SK-N-SH (cell line): ENCODE results near the gene DCHS2. TPM values are rescaled to one million over a fixed set of nuclear protein-coding genes. Genes with fewer than 3 reads are reported as not detected.

ENCODE experiments used
- CTCF ChIA-PET: fragments of 300-600, 350-600 bp; formaldehyde crosslinking; extraction: SDS; loops from one replicate; lab custom pipeline; 2021; lab: Yijun Ruan, JAX
- POLR2A ChIA-PET: fragments of 350-600 bp; sonication (Branson Sonifier 250); formaldehyde crosslinking; extraction: SDS; loops from one replicate; lab custom pipeline; 2020; ENCODE audit warnings: antibody characterized with exemption, inconsistent platforms; lab: Yijun Ruan, JAX
- DNase-seq: peaks from one replicate; pipeline ENCODE4 v3.0.0; 2012
- H2AFZ ChIP-seq: fragments of 200-600 bp; sonication (generic); 2 replicates; pipeline ENCODE4 v1.8.1; 2016; ENCODE audit warnings: antibody characterized with exemption, mild to moderate bottlenecking, low read depth
- H3F3A ChIP-seq: fragments of 200-600 bp; sonication (generic); replicated peaks from 2 replicates; pipeline ENCODE3; 2016; ENCODE audit warnings: antibody characterized with exemption, mild to moderate bottlenecking; ENCODE audit not compliant: insufficient read depth
- H3K27ac ChIP-seq, 2 experiments: fragments of 200-500 bp in 1 of 2; fragments of 200-600 bp in 1 of 2; sonication (Bioruptor generic) in 1 of 2; sonication (generic), shearing (Covaris generic) in 1 of 2; 2 replicates each; pipeline versions ENCODE4 v1.5.1 to v1.6.1; 2014 to 2016; ENCODE audit warnings: low read depth in 2 of 2, inconsistent platforms in 1 of 2, low read length in 1 of 2, mild to moderate bottlenecking in 1 of 2, mixed read lengths in 1 of 2
- H3K27me3 ChIP-seq: fragments of 200-600 bp; sonication (generic), shearing (Covaris generic); 2 replicates; pipeline ENCODE4 v1.6.1; 2016; ENCODE audit warnings: mixed run types; ENCODE audit not compliant: insufficient read depth
- H3K36me3 ChIP-seq, 2 experiments: fragments of 200-500 bp in 1 of 2; fragments of 200-600 bp in 1 of 2; sonication (Bioruptor generic) in 1 of 2; sonication (generic) in 1 of 2; replicated peaks in 1 of 2; 2 replicates each; pipeline versions ENCODE3 to v1.5.1; 2014 to 2016; ENCODE audit warnings: low read length in 1 of 2, mild to moderate bottlenecking in 1 of 2; ENCODE audit not compliant: insufficient read depth in 2 of 2, control insufficient read depth in 1 of 2
- H3K4me1 ChIP-seq, 2 experiments: fragments of 200-500 bp in 1 of 2; fragments of 200-600 bp in 1 of 2; sonication (Bioruptor generic) in 1 of 2; sonication (generic), shearing (Covaris generic) in 1 of 2; 2 replicates each; pipeline versions ENCODE4 v1.5.1 to v1.6.1; 2014 to 2016; ENCODE audit warnings: low read depth in 1 of 2, low read length in 1 of 2, mixed run types in 1 of 2; ENCODE audit not compliant: insufficient read depth in 2 of 2, control insufficient read depth in 1 of 2
- H3K4me2 ChIP-seq: fragments of 200-600 bp; sonication (generic), shearing (Covaris generic); 2 replicates; pipeline ENCODE4 v1.6.1; 2017; ENCODE audit warnings: mixed run types
- H3K4me3 ChIP-seq, 2 experiments: fragments of 200-500 bp in 1 of 2; fragments of 200-600 bp in 1 of 2; sonication (Bioruptor generic) in 1 of 2; sonication (generic), shearing (Covaris generic) in 1 of 2; 2 replicates each; pipeline versions ENCODE4 v1.5.1 to v1.8.1; 2014 to 2016; ENCODE audit warnings: low read depth in 2 of 2, inconsistent platforms in 1 of 2, low read length in 1 of 2, mild to moderate bottlenecking in 1 of 2, mixed read lengths in 1 of 2, moderate library complexity in 1 of 2
- H3K79me2 ChIP-seq: fragments of 200-600 bp; sonication (generic); 2 replicates; pipeline ENCODE4 v1.8.1; 2017; ENCODE audit warnings: mild to moderate bottlenecking; ENCODE audit not compliant: insufficient read depth
- H3K9ac ChIP-seq: fragments of 200-600 bp; sonication (generic); 2 replicates; pipeline ENCODE4 v1.6.1; 2017; ENCODE audit warnings: mixed run types
- H3K9me2 ChIP-seq: fragments of 200-600 bp; sonication (generic); 2 replicates; pipeline ENCODE4 v1.6.1; 2017; ENCODE audit warnings: mixed run types
- H3K9me3 ChIP-seq: fragments of 200-600 bp; sonication (generic); 2 replicates; pipeline ENCODE4 v1.6.1; 2017; ENCODE audit warnings: mixed run types, mild to moderate bottlenecking, moderate library complexity
- H4K20me1 ChIP-seq: fragments of 200-600 bp; sonication (generic); 2 replicates; pipeline ENCODE4 v1.6.1; 2017; ENCODE audit warnings: mild to moderate bottlenecking, mixed run types; ENCODE audit not compliant: insufficient read depth
- CHD2 ChIP-seq: fragments of 150-350 bp; IDR thresholded peaks from 2 replicates; pipeline ENCODE4 v1.6.1; 2018; ENCODE audit warnings: low read length; ENCODE audit not compliant: partially characterized antibody
- EZH2phosphoT487 ChIP-seq: fragments of 200-600 bp; sonication (generic); IDR thresholded peaks from 2 replicates; pipeline ENCODE4 v1.6.1; 2017; ENCODE audit warnings: low read depth, mixed run types, mild to moderate bottlenecking, antibody characterized with exemption, moderate library complexity, borderline replicate concordance
- FOXM1 ChIP-seq: IDR thresholded peaks from 2 replicates; pipeline ENCODE4 v1.4.0; 2012; ENCODE audit warnings: low read depth, mild to moderate bottlenecking
- GABPA ChIP-seq: IDR thresholded peaks from 2 replicates; pipeline ENCODE4 v1.4.0; 2012; ENCODE audit warnings: low read depth, mild to moderate bottlenecking
- GATA2 ChIP-seq: sonication (generic); formaldehyde crosslinking; IDR thresholded peaks from 2 replicates; pipeline ENCODE4 v1.5.0; 2020; ENCODE audit warnings: mild to moderate bottlenecking, missing genetic modification reagents
- JUND ChIP-seq: IDR thresholded peaks from 2 replicates; pipeline ENCODE4 v1.4.0; 2012
- MEF2A ChIP-seq: IDR thresholded peaks from 2 replicates; pipeline ENCODE4 v1.4.0; 2012; ENCODE audit warnings: low read depth, borderline replicate concordance
- MXI1 ChIP-seq: IDR thresholded peaks from 2 replicates; pipeline ENCODE4 v1.6.1; 2012; ENCODE audit warnings: mild to moderate bottlenecking, low read depth, low read length, improper control_type of control experiment
- POLR2AphosphoS5 ChIP-seq: IDR thresholded peaks from 2 replicates; pipeline ENCODE4 v1.6.1; 2012; ENCODE audit warnings: low read depth, low read length
- RCOR1 ChIP-seq: fragments of 150-350 bp; IDR thresholded peaks from 2 replicates; pipeline ENCODE4 v1.6.1; 2017; ENCODE audit warnings: antibody characterized with exemption, low read length
- SIN3A ChIP-seq: IDR thresholded peaks from 2 replicates; pipeline ENCODE4 v1.6.1; 2012; ENCODE audit warnings: low read depth, mild to moderate bottlenecking, low read length, moderate library complexity, borderline replicate concordance
- TAF1 ChIP-seq: IDR thresholded peaks from 2 replicates; pipeline ENCODE4 v1.6.1; 2012; ENCODE audit warnings: low read depth, mild to moderate bottlenecking, low read length, moderate library complexity, borderline replicate concordance
- TEAD4 ChIP-seq: IDR thresholded peaks from 2 replicates; pipeline ENCODE4 v1.4.0; 2012; ENCODE audit warnings: mild to moderate bottlenecking, borderline replicate concordance; ENCODE audit not compliant: insufficient read depth
- WGBS: methylation state at CpG from one replicate; pipeline ENCODE4 v1.1.6; 2017; ENCODE audit warnings: low lambda C conversion rate; 5-methylcytosine and 5-hydroxymethylcytosine counted together
- polyA plus RNA-seq, 3 experiments: library from polyadenylated mRNA; depleted of rRNA; stranded (reverse); fragments of >200 nt; gene quantifications; 2 replicates each; pipeline ENCODE4 v1.2.3, GENCODE V29; 2012
- TF ChIP-seq, protein P1 (sequence below): fragments of 150-350 bp; IDR thresholded peaks from 2 replicates; pipeline ENCODE4 v1.6.1; 2016; ENCODE audit warnings: mild to moderate bottlenecking, low read depth, low read length
- TF ChIP-seq, protein P2 (sequence below): fragments of 200-600 bp; sonication (generic); IDR thresholded peaks from 2 replicates; pipeline ENCODE4 v1.6.1; 2017; ENCODE audit warnings: antibody characterized with exemption, mild to moderate bottlenecking, moderate library complexity

DCHS2 gene
- polyA plus RNA-seq, 1 of the 3 experiments (the other 2 are of a cell fraction) = not detected

DNA sequence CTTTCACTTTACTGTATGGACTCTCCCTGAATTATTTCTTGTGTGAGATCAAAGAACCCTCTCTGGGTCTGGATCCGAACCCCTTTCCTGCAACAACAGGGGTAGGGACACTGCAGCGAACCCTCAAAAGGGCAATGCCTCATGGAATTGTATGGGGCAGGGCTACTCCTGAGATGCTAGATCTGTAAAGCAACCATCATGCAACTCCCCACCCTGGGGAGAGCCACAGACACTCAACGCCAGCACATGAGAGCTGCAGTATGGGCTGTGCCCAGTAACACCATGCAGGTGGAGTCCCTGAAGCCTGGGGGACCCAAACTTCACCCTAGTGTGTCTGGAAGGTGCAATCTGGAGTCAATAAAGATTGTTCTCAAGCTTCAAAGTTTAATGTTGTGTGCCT lies 304.7 kb downstream of the DCHS2 start:
- no peaks in the 10 kb centered on the region for H3F3A ChIP-seq
- no peak overlapping the region for H3K9ac ChIP-seq
- 0% methylated on average over 3 of the region's 3 CpGs for WGBS
- H3K36me3 ChIP-seq = no peaks in the 10 kb centered on the region
- H3K4me3 ChIP-seq = no peak overlapping the region
- H3K9me3 ChIP-seq = no peaks in the 10 kb centered on the region
- no peaks in the 10 kb centered on the region for H3K4me1 ChIP-seq
- no peaks in the 10 kb centered on the region for H3K79me2 ChIP-seq
- H3K27ac ChIP-seq = no peak overlapping the region
- no peaks in the 10 kb centered on the region for H3K9me2 ChIP-seq
- H4K20me1 ChIP-seq = no peaks in the 10 kb centered on the region
- ChIA-PET POLR2A (no interaction called here), CTCF (no interaction called here)
- no peaks in the 10 kb centered on the region for H3K27me3 ChIP-seq
- TF ChIP-seq MEF2A (no peak), GATA2 (CRISPR knock-in tag) (no peak), GABPA (no peak), TEAD4 (no peak), SIN3A (no peak), EZH2phosphoT487 (no peak), POLR2AphosphoS5 (no peak), JUND (no peak)
- TF ChIP-seq, protein P1, sequence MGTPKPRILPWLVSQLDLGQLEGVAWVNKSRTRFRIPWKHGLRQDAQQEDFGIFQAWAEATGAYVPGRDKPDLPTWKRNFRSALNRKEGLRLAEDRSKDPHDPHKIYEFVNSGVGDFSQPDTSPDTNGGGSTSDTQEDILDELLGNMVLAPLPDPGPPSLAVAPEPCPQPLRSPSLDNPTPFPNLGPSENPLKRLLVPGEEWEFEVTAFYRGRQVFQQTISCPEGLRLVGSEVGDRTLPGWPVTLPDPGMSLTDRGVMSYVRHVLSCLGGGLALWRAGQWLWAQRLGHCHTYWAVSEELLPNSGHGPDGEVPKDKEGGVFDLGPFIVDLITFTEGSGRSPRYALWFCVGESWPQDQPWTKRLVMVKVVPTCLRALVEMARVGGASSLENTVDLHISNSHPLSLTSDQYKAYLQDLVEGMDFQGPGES = no peak
- TF ChIP-seq, protein P2, sequence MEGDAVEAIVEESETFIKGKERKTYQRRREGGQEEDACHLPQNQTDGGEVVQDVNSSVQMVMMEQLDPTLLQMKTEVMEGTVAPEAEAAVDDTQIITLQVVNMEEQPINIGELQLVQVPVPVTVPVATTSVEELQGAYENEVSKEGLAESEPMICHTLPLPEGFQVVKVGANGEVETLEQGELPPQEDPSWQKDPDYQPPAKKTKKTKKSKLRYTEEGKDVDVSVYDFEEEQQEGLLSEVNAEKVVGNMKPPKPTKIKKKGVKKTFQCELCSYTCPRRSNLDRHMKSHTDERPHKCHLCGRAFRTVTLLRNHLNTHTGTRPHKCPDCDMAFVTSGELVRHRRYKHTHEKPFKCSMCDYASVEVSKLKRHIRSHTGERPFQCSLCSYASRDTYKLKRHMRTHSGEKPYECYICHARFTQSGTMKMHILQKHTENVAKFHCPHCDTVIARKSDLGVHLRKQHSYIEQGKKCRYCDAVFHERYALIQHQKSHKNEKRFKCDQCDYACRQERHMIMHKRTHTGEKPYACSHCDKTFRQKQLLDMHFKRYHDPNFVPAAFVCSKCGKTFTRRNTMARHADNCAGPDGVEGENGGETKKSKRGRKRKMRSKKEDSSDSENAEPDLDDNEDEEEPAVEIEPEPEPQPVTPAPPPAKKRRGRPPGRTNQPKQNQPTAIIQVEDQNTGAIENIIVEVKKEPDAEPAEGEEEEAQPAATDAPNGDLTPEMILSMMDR = no peak
- DNase-seq = no peak
- H3K4me2 ChIP-seq = no peak overlapping the region
- H2AFZ ChIP-seq = no peak overlapping the region

DNA sequence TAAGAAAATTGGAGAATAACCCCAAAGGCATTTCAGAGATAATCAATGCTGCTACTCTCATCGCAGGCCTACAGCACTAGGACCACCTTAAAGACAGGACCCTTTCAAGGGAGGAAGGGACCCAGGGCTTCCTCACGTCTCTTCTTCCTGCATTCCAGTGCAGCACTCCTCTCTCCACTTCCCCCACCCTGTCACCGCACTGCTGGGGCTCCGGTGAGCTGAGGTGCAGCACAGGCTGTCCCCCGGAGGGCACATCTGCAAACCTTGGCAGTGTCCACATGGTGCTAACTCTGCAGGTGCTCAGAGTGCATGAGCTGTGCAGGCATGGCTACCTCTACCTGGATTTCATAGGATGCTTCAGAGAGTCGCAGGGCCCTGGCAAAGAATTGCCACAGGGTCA lies 305.6 kb downstream of the DCHS2 start:
- no peak overlapping the region for H3K27ac ChIP-seq
- TF ChIP-seq CHD2 (no peak), RCOR1 (no peak), FOXM1 (no peak), MXI1 (no peak), TAF1 (no peak)
- TF ChIP-seq, protein P2 = no peak
- H3K4me3 ChIP-seq = no peak overlapping the region
- DNase-seq = no peak
- no peaks in the 10 kb centered on the region for H3K27me3 ChIP-seq
- H3K9me3 ChIP-seq = no peaks in the 10 kb centered on the region
- H3K9ac ChIP-seq = no peak overlapping the region
- 3% methylated on average over 4 of the region's 6 CpGs for WGBS
- POLR2A ChIA-PET = no interaction called here
- H3K9me2 ChIP-seq = no peaks in the 10 kb centered on the region
- CTCF ChIA-PET = no interaction called here
- no peaks in the 10 kb centered on the region for H3F3A ChIP-seq
- no peak overlapping the region for H2AFZ ChIP-seq
- no peak overlapping the region for H3K4me2 ChIP-seq
- H3K36me3 ChIP-seq = no peaks in the 10 kb centered on the region
- no peaks in the 10 kb centered on the region for H3K79me2 ChIP-seq
- H3K4me1 ChIP-seq = no peaks in the 10 kb centered on the region
- H4K20me1 ChIP-seq = no peaks in the 10 kb centered on the region
